GM23338 (cell line): ENCODE results near the gene VRTN. TPM values are rescaled to one million over a fixed set of nuclear protein-coding genes. Genes with fewer than 3 reads are reported as not detected.
A peak's percentile ranks its signal among the peaks of the same experiment; 100 is the strongest.

Experiments
- ATAC-seq: fragments of 200-7000 bp; cut with Tn5 transposase; 3 replicates; pipeline ENCODE4 v1.9.1; 2020
- DNase-seq: peaks from one replicate; pipeline ENCODE4 v3.0.0-alpha.2; 2015; ENCODE audit warnings: low spot score
- H2AFZ ChIP-seq: fragments of 200-600 bp; sonication (generic); 2 replicates; pipeline ENCODE4 v1.8.0; 2016; ENCODE audit warnings: antibody characterized with exemption, mild to moderate bottlenecking, moderate library complexity
- H3F3A ChIP-seq: fragments of 200-600 bp; sonication (generic); replicated peaks from 2 replicates; pipeline ENCODE4 v1.8.0; 2017; ENCODE audit warnings: antibody characterized with exemption, mixed run types, low read depth
- H3K27ac ChIP-seq: fragments of 200-600 bp; sonication (generic); 2 replicates; pipeline ENCODE4 v1.6.1; 2016; ENCODE audit warnings: low read depth
- H3K27me3 ChIP-seq: fragments of 200-600 bp; sonication (generic); 2 replicates; pipeline ENCODE4 v1.8.0; 2016; ENCODE audit warnings: mild to moderate bottlenecking, mixed run types, moderate library complexity; ENCODE audit not compliant: insufficient read depth
- H3K36me3 ChIP-seq: fragments of 200-600 bp; sonication (generic); 2 replicates; pipeline ENCODE4 v1.8.0; 2016; ENCODE audit warnings: mild to moderate bottlenecking; ENCODE audit not compliant: insufficient read depth
- H3K4me1 ChIP-seq: fragments of 200-600 bp; sonication (generic); 2 replicates; pipeline ENCODE4 v1.8.0; 2016; ENCODE audit warnings: mild to moderate bottlenecking, moderate library complexity; ENCODE audit not compliant: insufficient read depth
- H3K4me2 ChIP-seq: fragments of 200-600 bp; sonication (generic); 2 replicates; pipeline ENCODE4 v1.7.1; 2017; ENCODE audit warnings: mixed run types
- H3K4me3 ChIP-seq: fragments of 200-600 bp; sonication (generic); 2 replicates; pipeline ENCODE4 v1.6.1; 2016; ENCODE audit warnings: mixed run types
- H3K79me2 ChIP-seq: fragments of 200-600 bp; sonication (generic); replicated peaks from 2 replicates; pipeline ENCODE4 v1.8.0; 2017; ENCODE audit warnings: mild to moderate bottlenecking; ENCODE audit not compliant: insufficient read depth
- H3K9me2 ChIP-seq: fragments of 200-600 bp; sonication (generic); 2 replicates; pipeline ENCODE4 v1.8.0; 2017; ENCODE audit not compliant: insufficient read depth
- H4K20me1 ChIP-seq: fragments of 200-600 bp; sonication (generic); replicated peaks from 2 replicates; pipeline ENCODE4 v1.8.0; 2017; ENCODE audit warnings: mild to moderate bottlenecking; ENCODE audit not compliant: insufficient read depth
- H3K27ac Mint-ChIP-seq: 2 replicates; pipeline ENCODE4 v1.8.0; 2020; ENCODE audit warnings: inconsistent platforms, mild to moderate bottlenecking, moderate library complexity, mixed read lengths
- H3K27me3 Mint-ChIP-seq: 3 replicates; pipeline ENCODE4 v1.8.0; 2022; ENCODE audit warnings: low read depth, mild to moderate bottlenecking, moderate library complexity, mixed read lengths, inconsistent platforms; ENCODE audit not compliant: insufficient read depth, poor library complexity
- H3K36me3 Mint-ChIP-seq: 3 replicates; pipeline ENCODE4 v1.8.0; 2021; ENCODE audit warnings: low read depth, mild to moderate bottlenecking, inconsistent platforms, moderate library complexity, mixed read lengths
- H3K4me1 Mint-ChIP-seq: 3 replicates; pipeline ENCODE4 v1.8.0; 2020; ENCODE audit warnings: mild to moderate bottlenecking, inconsistent platforms, mixed read lengths
- H3K4me3 Mint-ChIP-seq: 3 replicates; pipeline ENCODE4 v1.8.0; 2021; ENCODE audit warnings: moderate library complexity, mild to moderate bottlenecking, inconsistent platforms, mixed read lengths
- H3K9me3 Mint-ChIP-seq: 3 replicates; pipeline ENCODE4 v1.8.0; 2020; ENCODE audit warnings: moderate library complexity, mild to moderate bottlenecking, inconsistent platforms, mixed read lengths
- CREB1 ChIP-seq: fragments of 250-450 bp; sonication (Bioruptor Pico); IDR thresholded peaks from 2 replicates; pipeline ENCODE4 v1.5.0; 2020; ENCODE audit warnings: low read depth, mild to moderate bottlenecking, moderate library complexity
- CTCF ChIP-seq, 2 experiments: fragments of 200-600 bp in 1 of 2; sonication (generic) in 1 of 2; conservative IDR thresholded peaks; 2 replicates each; pipeline versions ENCODE4 v1.5.1 to v1.6.1; 2016 to 2017; ENCODE audit warnings: antibody characterized with exemption in 2 of 2, low read depth in 2 of 2, mild to moderate bottlenecking in 2 of 2, moderate library complexity in 1 of 2
- EZH2 ChIP-seq: fragments of 200-600 bp; sonication (generic); IDR thresholded peaks from one replicate; pipeline ENCODE4 v1.8.0; 2017; ENCODE audit warnings: antibody characterized with exemption, mild to moderate bottlenecking, low read depth; ENCODE audit not compliant: unreplicated experiment
- EZH2phosphoT487 ChIP-seq: fragments of 200-600 bp; sonication (generic); IDR thresholded peaks from one replicate; pipeline ENCODE4 v1.8.1; 2018; ENCODE audit warnings: antibody characterized with exemption; ENCODE audit not compliant: unreplicated experiment
- JUNB ChIP-seq: IDR thresholded peaks from one replicate; pipeline ENCODE4 v1.6.1; 2016; ENCODE audit warnings: antibody characterized with exemption; ENCODE audit not compliant: unreplicated experiment
- NANOG ChIP-seq: IDR thresholded peaks from 2 replicates; pipeline ENCODE4 v1.6.1; 2016; ENCODE audit warnings: antibody characterized with exemption, borderline replicate concordance
- POLR2AphosphoS5 ChIP-seq: IDR thresholded peaks from 2 replicates; pipeline ENCODE4 v1.6.1; 2016; ENCODE audit warnings: antibody characterized with exemption, low read depth
- STAT1 ChIP-seq: IDR thresholded peaks from one replicate; pipeline ENCODE4 v1.6.1; 2016; ENCODE audit warnings: antibody characterized with exemption; ENCODE audit not compliant: unreplicated experiment
- ZNF114 ChIP-seq: fragments of 250-450 bp; sonication (Bioruptor Pico); IDR thresholded peaks from 2 replicates; pipeline ENCODE4 v1.5.0; 2020; ENCODE audit warnings: mild to moderate bottlenecking, moderate library complexity
- ZNF331 ChIP-seq: fragments of 250-450 bp; sonication (Bioruptor Pico); IDR thresholded peaks from 2 replicates; pipeline ENCODE4 v1.5.0; 2020; ENCODE audit warnings: low read depth, mild to moderate bottlenecking, moderate library complexity
- ZNF462 ChIP-seq: fragments of 250-450 bp; sonication (Bioruptor Pico); IDR thresholded peaks from 2 replicates; pipeline ENCODE4 v1.5.0; 2020; ENCODE audit warnings: mild to moderate bottlenecking, moderate library complexity
- polyA plus RNA-seq: library from polyadenylated mRNA; unstranded; fragments of >200 nt; fragmentation: Nextera tagmentation; extraction: Ambion mirVana; gene quantifications from 2 replicates; pipeline ENCODE4 v1.2.1, GENCODE V29; 2016
- total RNA-seq: library from RNA; depleted of rRNA; stranded (reverse); fragments of >200 nt; shearing (Covaris generic); gene quantifications from 2 replicates; pipeline ENCODE4 v1.2.3, GENCODE V29; 2014
- TF ChIP-seq, protein P1 (sequence below): IDR thresholded peaks from 2 replicates; pipeline ENCODE4 v1.6.1; 2016; ENCODE audit warnings: antibody characterized with exemption
- TF ChIP-seq, protein P2 (sequence below): IDR thresholded peaks from one replicate; pipeline ENCODE4 v1.6.1; 2018; ENCODE audit warnings: antibody characterized with exemption; ENCODE audit not compliant: unreplicated experiment

The VRTN gene
- total and polyA plus RNA-seq, 2 experiments from 2014 or later: 63.9 to 143 TPM

- ATAC-seq: peak; percentile 4; the same call in 2 of the 3 replicates
- Histone ChIP-seq H3K27ac (peak overlapping the region; percentile 92), H3K4me1 (peaks cover 22% of the 10 kb centered on the region), H3K36me3 (peaks cover 14% of the 10 kb centered on the region; the same call in 1 of the 2 replicates), H4K20me1 (peaks cover 59% of the 10 kb centered on the region), H2AFZ (no peak overlapping the region), H3K4me3 (no peak overlapping the region), H3K79me2 (peaks cover 72% of the 10 kb centered on the region), H3K4me2 (no peak overlapping the region), H3K9me2 (no peaks in the 10 kb centered on the region), H3F3A (peaks cover 47% of the 10 kb centered on the region), H3K27me3 (no peaks in the 10 kb centered on the region)
- no peaks in the 10 kb centered on the region for H3K9me3 Mint-ChIP-seq
- TF ChIP-seq STAT1 (no peak), JUNB (no peak), NANOG (no peak), CTCF (conservative IDR thresholded peaks at IDR 0.05; ENCODE audit: low read depth in 2 of 2) (no peak), ZNF331 (CRISPR knock-in tag) (no peak), ZNF462 (no peak), ZNF114 (no peak), POLR2AphosphoS5 (no peak), CREB1 (CRISPR knock-in tag) (no peak), EZH2 (no peak), EZH2phosphoT487 (no peak)
- TF ChIP-seq, protein P1, sequence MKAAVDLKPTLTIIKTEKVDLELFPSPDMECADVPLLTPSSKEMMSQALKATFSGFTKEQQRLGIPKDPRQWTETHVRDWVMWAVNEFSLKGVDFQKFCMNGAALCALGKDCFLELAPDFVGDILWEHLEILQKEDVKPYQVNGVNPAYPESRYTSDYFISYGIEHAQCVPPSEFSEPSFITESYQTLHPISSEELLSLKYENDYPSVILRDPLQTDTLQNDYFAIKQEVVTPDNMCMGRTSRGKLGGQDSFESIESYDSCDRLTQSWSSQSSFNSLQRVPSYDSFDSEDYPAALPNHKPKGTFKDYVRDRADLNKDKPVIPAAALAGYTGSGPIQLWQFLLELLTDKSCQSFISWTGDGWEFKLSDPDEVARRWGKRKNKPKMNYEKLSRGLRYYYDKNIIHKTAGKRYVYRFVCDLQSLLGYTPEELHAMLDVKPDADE: no peak
- TF ChIP-seq, protein P2, sequence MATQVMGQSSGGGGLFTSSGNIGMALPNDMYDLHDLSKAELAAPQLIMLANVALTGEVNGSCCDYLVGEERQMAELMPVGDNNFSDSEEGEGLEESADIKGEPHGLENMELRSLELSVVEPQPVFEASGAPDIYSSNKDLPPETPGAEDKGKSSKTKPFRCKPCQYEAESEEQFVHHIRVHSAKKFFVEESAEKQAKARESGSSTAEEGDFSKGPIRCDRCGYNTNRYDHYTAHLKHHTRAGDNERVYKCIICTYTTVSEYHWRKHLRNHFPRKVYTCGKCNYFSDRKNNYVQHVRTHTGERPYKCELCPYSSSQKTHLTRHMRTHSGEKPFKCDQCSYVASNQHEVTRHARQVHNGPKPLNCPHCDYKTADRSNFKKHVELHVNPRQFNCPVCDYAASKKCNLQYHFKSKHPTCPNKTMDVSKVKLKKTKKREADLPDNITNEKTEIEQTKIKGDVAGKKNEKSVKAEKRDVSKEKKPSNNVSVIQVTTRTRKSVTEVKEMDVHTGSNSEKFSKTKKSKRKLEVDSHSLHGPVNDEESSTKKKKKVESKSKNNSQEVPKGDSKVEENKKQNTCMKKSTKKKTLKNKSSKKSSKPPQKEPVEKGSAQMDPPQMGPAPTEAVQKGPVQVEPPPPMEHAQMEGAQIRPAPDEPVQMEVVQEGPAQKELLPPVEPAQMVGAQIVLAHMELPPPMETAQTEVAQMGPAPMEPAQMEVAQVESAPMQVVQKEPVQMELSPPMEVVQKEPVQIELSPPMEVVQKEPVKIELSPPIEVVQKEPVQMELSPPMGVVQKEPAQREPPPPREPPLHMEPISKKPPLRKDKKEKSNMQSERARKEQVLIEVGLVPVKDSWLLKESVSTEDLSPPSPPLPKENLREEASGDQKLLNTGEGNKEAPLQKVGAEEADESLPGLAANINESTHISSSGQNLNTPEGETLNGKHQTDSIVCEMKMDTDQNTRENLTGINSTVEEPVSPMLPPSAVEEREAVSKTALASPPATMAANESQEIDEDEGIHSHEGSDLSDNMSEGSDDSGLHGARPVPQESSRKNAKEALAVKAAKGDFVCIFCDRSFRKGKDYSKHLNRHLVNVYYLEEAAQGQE: no peak
- peaks cover 67% of the 10 kb centered on the region for H3K4me1 Mint-ChIP-seq
- no peak for DNase-seq
- peak overlapping the region; percentile 14 for H3K27ac Mint-ChIP-seq
- H3K4me3 Mint-ChIP-seq: peak overlapping the region; percentile 16; the same call in 1 of the 3 replicates
- H3K36me3 Mint-ChIP-seq: peaks cover 72% of the 10 kb centered on the region
- H3K27me3 Mint-ChIP-seq: peaks cover 23% of the 10 kb centered on the region
These were observed 11.9 kb downstream of the VRTN start for GRCh38 chr14:74360163-74360562.
